GM19452 (cell line): ENCODE data around the gene PLSCR4.
"Not testable (repeated sequence)": the region's sequence is repeated elsewhere in the genome, so short reads cannot be mapped to it uniquely, and the experiment has no call there.

Experiments used
- ATAC-seq: cut with Tn5 transposase; IDR thresholded peaks from one replicate; pipeline ENCODE4 v1.9.1; 2021; ENCODE audit not compliant: unreplicated experiment

PLSCR4 gene, protein sequence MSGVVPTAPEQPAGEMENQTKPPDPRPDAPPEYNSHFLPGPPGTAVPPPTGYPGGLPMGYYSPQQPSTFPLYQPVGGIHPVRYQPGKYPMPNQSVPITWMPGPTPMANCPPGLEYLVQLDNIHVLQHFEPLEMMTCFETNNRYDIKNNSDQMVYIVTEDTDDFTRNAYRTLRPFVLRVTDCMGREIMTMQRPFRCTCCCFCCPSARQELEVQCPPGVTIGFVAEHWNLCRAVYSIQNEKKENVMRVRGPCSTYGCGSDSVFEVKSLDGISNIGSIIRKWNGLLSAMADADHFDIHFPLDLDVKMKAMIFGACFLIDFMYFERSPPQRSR

DNA sequence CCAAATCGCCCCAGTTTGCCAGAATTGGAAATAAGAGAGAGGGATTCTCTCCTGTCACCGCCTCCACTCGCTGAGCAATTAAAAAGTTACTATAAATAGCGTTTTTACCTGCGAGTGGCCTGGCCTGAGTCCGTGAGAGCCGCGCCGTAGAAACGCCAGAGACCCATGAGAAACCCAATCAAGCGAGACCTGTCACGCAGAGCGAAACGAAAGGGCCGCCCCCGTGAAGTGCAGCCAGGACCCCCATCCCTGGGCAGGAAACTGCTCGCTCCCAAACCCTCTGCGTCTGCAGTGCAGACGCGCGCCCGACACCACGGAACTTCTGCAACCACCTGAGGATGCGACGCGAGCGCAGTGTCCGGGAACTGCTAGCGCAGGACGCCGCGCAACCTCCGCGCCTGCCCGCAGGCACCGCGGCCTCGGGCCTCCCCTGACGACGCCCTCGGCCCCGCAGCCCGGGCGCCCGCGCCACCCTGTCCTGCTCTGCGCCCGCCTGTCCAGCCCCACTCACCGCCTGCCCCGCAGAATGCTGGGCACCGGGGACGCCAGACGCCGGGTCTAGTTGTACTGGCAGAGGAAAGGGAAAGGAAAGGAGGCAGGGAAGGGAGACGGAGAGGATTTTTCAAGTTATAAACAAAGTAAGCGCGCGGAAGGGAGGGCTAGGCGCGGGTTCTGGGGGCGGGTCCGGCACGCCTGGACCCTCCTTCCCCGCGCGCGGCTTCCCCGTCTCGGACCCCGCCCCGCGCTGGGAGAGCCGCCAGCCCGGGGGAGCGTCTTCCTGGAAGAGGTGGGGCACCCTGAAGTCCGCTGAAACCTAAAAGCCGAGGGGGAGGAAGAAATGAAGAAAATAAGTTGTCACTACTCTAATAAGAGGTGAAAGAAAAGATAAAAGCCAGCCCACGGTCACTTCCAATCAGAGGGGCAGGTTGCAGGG, at the start of gene PLSCR4:
PLSCR4 (minus strand) TSS at position 657 of the 934 bp plus-strand sequence. CDS start 29,034 bp downstream, outside the sequence.
- ATAC-seq, result peak; percentile 63

DNA sequence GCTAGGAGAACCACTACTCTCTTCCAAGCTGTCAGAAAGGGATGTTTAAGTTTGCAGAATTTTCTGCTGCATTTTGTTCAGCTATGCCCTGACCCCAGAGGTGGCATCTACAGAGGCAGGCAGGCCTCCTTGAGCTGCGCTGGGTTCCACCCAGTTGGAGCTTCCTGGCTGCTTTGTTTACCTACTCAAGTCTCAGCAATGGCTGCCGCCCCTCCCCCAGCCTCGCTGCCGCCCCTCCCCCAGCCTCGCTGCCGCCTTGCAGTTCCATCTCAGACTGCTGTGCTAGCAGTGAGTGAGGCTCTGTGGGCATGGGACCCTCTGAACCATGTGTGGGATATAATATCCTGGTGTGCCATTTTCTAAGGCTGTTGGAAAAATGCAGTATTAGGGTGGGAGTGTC, 42.5 kb upstream of the PLSCR4 start:
- ATAC-seq, result not testable (repeated sequence)

DNA sequence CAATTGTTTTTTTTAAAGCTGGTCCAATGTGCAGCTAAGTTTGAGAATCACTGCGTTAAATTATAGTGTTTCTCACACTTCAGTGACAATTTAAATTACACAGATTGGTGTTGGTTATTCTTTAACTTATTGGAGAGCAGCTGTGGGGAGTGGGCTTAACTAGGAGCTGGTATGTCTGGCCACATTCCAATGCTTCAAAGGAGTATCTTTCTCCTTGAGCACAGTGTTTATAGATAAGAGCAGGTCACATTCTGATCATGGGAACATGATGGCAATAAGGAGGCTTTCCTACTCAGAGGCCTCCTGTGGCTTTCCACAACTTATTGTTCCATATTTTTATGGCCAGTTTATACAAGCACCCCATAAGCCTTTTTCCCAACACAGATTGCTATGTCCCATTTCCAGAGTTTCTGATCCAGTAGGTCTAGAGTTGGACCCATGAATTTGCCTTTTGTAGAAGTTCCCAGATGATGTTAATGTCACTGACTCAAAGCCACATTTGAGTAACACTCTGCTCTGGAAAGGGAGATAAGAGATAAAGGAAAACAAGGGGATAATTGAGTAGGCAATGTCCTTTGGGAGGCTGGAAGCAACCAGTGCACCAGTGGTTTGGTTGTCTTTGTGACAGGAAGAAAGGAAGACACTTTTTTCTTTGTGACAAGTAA, 33.0 kb upstream of the PLSCR4 start:
- no peak for ATAC-seq

DNA sequence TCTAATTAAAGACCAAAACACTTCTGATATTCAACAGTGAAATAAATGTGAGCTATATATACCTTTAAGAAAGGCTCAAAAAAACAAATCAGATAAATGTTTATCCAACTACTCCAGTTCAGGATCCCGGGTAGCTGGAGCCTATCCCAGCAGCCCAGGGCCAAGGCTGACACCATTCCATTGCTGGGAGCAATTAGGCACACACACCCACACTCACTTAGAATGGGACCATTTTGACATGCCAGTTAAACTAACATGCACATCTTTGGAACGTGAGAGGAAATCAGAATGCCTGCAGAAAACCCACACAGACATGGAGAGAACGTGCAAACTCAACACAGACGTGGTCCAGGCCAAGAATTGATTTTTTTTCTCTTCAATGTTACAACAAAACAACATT, 30.0 kb upstream of the PLSCR4 start:
- no peak for ATAC-seq

DNA sequence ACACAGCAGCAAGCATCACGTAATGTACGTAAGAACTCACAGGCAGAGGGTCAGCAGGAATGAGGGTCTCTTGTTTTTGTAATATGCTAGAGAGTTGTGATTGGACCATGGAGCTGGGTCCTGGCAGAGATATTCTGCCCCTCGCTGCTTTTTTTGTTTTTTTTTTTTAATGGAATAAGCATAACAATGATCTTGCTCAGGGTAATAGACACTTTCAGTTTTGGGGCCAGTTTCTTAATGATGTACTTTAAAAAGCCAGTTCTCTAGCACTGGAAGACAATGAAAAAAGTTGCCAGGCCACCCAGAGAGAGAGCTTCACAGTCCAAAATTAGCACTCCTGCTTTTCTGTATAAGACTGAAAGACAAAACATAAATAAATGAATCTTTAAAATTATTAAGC, 29.0 kb upstream of the PLSCR4 start:
- no peak for ATAC-seq

DNA sequence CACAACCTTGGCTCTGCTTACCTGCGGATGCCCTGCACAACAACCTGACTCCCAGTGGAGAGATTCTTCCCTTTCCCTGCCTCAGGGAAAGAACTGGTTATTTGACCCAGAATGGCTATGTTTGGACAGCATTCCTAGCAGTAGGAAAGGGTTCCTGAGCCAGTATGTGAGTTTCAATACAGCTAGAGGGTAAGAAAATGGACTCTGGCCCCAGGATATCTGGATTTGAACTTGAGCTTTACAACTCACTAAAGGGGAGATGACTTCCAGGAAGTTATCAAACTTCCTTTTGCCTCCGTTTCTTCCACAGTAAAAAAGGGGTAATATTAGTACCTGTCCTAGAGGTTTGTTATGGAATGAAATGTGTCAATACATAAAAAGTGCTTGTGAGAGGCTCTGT, 28.1 kb upstream of the PLSCR4 start:
- no peak for ATAC-seq

DNA sequence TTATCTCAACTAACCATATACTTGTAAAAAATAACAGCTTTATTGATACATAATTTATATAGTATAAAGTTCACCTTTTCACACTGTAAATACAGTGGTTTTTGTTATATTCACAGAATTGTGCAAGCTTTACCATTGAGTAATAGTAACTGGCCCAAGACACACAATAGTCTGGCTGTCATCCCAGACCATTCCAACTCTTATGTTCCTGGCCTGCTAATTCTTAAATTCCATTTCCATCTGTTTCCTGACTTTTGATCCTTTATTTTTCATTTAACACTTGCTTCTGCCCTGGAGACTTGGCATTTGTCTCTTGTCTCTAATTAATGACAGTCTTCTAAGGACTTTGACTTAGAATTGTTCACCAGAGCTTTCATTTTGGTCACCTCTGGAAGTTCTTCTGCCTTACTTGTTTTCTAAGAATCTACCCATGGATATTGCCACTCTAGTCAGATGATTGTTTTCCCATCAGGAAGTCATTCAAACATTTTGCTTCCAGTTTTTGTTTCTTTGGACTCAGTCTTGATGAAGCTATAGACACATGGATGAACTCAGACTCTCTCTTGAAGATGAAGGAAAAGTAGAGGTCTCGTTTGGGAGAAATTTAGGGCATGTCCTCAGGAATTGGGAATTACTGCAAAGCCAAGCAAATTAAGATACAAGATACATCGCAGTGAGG, 27.2 kb upstream of the PLSCR4 start:
- no peak for ATAC-seq

DNA sequence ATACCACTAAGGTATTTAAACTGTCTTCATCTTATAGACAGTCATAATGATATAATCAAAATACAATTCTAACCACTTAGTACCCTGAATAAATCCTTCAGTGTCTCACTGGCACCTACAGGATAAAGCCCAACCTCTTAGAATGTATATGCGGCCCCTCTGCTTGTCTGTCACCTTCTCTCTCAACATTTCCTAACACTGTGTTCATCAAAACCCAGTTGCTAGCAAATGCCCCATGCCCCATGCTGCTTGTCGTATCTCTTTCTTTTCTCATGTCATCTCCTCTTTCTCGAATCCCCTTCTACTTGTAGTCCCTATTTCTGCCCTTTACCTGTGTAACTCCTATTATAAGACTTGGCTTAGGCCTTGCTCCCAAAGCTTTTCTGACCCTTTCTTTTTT, 24.6 kb upstream of the PLSCR4 start:
- ATAC-seq, result no peak

DNA sequence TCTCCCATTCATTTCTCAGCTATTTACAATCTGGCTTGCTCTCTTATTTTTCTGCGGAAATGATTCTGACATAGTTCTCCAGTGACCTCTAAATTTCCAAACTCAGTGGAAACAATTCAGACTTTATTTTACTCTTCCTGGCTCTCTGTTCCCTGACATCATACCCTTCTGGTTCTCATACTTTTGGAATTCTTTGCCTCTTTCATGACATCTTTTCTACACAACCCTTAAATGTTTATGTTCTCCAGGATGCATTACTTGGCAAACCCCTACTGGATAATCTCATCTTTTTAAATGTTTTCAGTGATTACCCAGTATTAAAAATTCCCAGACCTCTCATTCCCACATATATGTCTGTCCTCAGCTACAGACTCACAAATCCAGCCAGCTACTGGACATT, 23.9 kb upstream of the PLSCR4 start:
- no peak for ATAC-seq

DNA sequence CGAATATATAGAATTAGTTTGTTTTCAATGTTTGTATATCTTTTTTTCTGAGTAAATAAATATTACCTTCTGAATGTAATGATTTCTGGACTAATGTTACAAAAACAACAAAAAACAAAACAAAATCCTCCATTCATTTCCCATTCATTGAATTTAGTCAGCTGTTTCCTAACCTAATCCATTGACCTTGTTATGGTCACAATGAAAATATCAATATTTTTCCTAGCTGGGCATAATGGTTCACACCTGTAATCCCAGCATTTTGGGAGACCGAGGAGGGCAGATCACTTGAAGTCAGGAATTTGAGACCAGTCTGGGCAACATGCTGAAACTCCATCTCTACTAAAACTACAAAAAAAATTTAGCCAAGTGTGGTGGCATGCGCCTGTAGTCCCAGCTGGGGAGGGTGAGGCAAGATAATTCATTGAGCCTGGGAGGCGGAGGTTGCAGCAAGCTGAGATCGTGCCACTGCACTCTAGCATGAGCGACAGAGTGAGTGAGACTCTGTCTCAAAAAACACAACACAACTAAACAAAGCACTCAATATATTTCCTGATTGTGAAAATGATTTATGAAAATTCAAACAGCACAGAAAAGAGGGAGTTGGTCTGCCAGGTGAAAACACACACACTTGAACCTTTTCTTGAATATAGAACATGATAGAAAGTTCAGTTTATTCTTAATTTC, 23.0 kb upstream of the PLSCR4 start:
- no peak for ATAC-seq

DNA sequence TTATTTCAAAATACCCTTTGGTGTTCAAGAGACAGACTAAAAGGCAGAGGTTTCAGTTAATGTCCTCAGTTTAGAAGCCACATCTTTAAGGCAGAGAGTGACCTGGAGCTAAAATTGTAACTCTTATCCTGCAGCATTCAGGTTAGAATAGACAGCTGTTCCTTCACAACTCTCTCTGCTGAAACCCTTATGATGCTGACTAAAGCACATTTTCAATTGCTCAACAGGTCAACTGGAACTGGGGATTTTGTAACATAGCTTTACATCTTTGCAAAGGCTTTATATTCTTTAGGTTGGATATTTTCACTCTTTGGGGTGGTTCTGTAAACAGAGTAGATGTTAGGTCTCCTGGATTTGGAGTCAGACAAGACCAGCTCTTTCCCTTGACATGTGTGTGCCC, 20.3 kb upstream of the PLSCR4 start:
- ATAC-seq, result no peak

DNA sequence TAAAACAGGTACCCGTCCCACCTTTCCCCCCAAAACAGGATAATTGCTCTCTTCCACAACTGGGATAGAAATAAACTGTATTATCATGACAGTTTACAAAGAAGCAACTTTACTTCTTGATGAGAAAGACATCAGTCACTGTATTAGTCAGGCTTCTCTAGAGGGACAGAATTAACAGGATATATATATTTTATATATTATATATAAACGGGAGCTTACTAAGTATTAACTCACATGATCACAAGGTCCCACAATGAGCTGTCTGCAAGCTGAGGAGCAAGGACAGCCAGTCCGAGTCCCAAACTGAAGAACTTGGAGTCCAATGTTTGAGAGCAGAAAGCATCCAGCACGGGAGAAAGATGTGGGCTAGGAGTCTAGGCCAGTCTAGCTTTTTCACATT, 18.4 kb upstream of the PLSCR4 start:
- ATAC-seq, result no peak

DNA sequence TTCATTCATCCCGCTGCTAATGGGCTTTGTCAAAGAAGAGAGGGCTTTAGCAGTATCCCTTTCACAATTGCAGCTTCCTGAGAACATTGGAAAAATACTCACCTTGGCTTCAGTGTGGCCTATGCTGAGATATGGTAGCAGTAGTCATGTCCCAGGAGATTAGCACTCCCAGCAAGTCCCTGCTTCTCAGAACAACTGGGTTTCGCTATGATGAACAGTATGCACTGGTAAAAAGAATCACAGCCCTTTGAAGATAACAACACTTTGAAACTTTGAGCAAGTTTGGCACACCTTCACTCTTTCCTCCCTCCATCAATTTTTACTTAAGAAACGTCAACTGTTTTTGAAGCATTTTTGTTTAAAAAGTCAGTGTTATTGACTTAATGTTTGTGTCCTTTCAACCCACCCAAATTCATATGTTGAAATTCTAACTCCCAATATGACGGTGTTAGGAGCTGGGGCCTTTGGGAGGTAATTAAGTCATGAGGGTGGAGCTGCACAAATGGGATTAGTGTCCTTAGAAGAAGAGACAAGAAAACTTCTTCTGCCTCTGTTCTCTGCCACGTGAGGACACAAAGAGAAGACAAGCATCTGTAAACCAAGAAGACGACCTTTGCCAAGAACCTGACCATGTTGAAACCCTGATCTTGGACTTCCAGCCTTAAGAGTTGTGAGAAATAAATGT, 17.8 kb upstream of the PLSCR4 start:
- ATAC-seq, result no peak

DNA sequence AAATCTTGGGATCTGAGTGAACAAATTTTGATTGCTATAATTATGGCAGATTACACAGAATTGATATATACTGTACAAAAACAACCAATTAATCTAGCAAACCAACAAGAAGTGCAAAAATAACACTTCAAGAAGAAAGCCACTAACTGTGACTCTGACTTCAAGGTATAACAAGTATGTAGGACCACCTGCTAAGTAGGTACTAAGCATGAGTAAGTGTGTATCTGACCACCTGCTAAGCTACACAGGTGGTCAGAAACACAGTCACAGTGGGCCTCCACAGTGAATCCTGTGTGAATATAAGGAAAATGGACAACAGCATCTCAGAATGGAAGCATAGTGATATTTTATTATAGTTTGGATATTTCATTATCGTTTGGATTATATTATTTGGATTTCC, 14.8 kb upstream of the PLSCR4 start:
- ATAC-seq, result no peak

DNA sequence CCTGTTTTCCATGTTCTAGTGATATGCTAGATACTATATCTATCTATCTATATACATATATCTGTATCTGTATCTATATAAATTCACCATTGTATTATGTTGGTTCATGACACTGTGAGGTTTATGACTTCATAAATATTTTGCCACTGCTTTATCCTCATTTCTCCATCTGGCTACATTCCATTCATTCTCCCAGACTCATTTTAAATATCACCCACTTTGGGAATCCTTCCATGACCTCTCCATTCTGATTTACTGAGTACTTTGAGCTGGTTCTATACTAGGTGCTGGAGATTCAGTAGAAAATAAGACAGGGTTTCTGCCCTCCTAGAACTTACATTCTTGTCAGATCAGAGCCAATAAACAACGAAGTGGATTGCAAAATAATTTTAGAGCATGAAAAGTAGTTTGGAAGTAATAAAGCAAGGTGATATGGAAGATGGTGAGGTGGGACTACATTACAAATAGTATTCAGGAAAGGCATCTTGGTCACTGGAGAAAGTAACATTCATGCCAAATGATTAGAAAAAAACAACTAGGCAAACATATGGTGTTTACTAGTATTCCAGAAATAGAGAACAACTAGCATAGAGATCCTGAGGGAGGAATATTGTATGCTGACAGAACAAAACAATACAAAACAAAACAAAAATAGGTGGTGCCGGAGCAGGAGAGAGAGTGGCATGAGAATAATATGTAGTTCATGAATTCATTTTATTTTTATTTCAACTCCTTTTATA, 11.6 kb upstream of the PLSCR4 start:
- ATAC-seq, result no peak

DNA sequence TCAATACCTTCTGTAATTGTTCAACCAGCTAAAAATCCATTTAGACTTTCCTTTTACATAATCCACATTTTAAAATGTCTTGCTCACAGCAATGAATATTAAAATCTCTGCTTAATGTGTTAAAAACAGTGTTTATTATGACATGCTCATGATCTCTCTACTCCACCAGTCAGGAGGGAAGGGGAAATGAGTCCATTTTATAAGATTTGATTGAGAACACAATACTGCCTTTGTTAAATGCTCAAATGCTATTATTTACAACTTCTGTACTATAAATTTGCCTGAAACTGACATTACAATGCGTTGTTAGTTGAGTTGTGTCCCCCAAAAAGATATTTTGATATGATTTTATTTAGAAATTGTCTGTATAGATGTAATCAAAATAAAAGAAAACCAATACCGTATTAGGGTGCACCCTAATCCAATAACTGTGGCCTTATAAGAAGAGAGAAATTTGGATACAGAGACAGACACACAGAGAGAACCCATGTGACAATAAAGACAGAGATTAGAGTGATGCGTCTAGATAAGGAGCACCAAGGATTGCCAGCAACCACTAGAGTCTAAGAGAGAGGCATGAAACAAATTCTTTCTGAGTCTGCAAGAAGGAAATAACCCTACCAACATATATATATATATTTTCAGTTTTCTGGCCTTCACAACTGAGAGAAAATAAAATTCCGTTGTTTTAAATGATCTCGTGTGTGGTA, 9.1 kb upstream of the PLSCR4 start:
- no peak for ATAC-seq

DNA sequence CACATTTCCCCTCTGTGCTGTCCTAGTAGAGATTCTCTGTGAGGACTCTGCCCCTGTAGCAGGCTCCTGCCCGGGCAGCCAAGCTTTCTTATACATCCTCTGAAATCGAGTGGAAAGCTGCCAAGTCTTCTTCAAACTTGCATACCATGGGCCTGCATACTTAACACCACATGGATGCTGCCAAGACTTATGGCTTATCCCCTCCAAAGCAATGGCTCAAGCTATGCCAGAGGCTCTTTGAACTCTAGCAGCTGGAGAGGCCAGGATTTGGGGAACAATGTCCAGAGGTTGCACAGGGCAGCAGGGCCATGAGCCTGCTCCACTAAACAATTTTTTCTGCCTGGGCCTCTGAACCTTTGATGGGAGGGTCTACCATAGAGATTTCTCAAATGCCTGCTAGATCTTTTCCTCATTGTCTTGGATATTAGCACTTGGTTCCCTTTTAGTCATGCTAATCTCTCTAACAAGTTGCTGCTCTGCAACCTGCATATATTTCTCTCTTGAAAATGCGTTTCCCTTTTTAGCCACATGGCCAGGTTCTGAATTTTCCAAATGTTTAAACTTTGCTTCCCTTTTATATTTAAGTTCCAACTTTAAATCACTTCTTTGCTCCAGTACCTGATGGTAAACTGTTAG, 6.1 kb upstream of the PLSCR4 start:
- no peak for ATAC-seq

DNA sequence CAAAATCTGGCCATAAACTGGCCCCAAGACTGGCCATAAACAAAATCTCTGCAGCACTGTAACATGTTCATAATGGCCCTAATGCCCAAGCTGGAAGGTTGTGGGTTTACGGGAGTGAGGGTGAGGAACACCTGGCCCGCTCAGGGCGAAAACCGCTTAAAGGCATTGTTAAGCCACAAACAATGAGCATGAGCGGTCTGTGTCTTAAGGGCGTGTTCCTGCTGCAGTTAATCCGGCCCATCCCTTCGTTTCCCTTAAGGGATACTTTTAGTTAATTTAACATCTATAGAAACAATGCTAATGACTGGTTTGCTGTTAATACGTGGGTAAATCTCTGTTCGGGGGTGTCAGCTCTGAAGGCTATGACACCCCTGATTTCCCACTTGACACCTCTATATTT, 1.5 kb upstream of the PLSCR4 start:
- ATAC-seq, result not testable (repeated sequence)
